ENCODE results near the gene MLLT6.

Gene MLLT6

DNA sequence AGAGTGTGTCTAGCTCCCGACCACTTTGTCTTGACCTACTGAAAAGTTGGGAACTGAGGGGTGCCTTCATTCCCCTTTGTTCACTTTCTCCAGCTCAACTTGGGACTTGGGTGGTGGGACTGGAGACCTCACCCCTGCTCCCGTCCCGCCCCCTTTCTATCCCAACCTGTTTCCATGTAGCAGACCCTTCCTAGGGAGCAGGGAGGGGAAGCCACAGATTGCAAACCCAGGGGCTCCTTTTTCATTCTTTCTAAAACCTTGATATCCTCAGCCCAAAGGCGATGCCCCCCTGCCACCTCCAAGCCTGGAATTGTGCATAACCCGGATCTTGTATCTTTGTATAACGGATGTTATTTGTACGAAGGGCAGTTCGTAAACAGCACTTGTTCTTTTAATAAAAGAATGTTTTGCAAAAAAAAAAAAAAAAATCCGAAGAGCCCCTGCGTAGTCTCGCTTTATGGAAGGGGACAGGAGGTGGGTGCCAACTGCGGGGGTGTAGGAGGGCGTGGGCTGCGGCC, 24.4 kb downstream of the MLLT6 start:
- POLR2A ChIA-PET: no interaction called here
- no peak for DNase-seq
- CTCF ChIA-PET: interaction anchor here (0.7 to 3.0 kb wide), 8 partner anchors 13 to 221 kb away, joined by 3 to 11 read pairs (median 4); no protein-coding TSS in a partner anchor
- Histone ChIP-seq H3K4me3 (ENCODE audit: control insufficient read depth in 1 of 7, extremely low read depth in 1 of 7, insufficient read depth in 4 of 7, low read depth in 2 of 7, low read length in 6 of 7) (peak overlapping the region; percentile 50 to 80 (median 67)), H3K36me3 (ENCODE audit: control insufficient read depth in 4 of 4, insufficient read depth in 4 of 4, low read length in 3 of 4) (peaks cover 0 to 14% (median 4%) of the 10 kb centered on the region in 4 experiments), H3K27me3 (replicated peaks in 2 of 5; ENCODE audit: control insufficient read depth in 4 of 5, insufficient read depth in 5 of 5, low read length in 4 of 5) (no peaks in the 10 kb centered on the region), H3K9me3 (ENCODE audit: control extremely low read depth in 1 of 5, control insufficient read depth in 4 of 5, insufficient read depth in 2 of 5, low read depth in 1 of 5, low read length in 4 of 5) (no peaks in the 10 kb centered on the region), H3K4me1 (ENCODE audit: control extremely low read depth in 1 of 4, control insufficient read depth in 4 of 4, insufficient read depth in 4 of 4, low read length in 3 of 4) (peaks cover 8 to 54% (median 49%) of the 10 kb centered on the region in 4 experiments), H3K27ac (ENCODE audit: insufficient read depth in 1 of 2, low read depth in 1 of 2, low read length in 2 of 2, poor library complexity in 1 of 2, severe bottlenecking in 2 of 2) (peak overlapping the region in 1 of 2 experiments; percentile 54)
- 27% methylated on average over 9 of the region's 14 CpGs for WGBS (ENCODE audit: insufficient coverage)

DNA sequence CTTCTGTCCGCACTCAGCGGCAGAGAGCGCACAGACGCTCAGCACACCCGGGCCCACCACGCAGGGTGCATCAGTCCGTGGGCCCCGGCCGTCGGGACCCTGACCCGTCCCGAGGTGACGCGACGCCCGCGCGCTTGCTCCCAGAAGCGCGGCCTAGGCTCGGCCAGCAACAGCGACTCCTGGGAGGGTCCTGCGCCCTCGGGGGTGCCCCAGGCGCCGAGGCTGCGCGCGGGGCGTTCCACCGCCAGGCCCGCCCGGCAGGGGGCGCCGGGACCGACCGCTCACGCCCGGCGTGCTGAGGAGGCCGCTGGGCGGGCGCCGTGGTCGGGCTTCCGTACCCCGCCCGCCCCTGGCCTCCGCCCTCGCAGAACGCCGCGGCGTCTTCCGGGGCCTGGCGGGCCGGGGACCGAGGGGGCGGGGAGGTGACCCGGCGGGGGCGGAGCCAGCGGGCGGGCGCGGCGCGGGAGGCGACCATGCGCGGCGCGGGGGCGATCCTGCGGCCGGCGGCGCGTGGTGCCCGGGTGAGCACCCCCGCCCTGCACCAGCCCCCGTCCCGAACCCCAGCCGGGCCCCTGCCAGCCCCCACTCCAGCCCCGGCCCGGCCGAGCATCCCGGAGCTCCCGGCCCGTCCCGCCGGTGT, 24.9 kb downstream of the MLLT6 start, which contains the start of gene CISD3:
TSS of gene CISD3 (plus strand) at position 456 of the 640 bp plus-strand sequence. CDS start at position 474, 18 bp downstream.
- no peaks in the 10 kb centered on the region for H3K27me3 ChIP-seq (replicated peaks in 2 of 5; ENCODE audit: control insufficient read depth in 4 of 5, insufficient read depth in 5 of 5, low read length in 4 of 5)
- H3K27ac ChIP-seq (ENCODE audit: insufficient read depth in 1 of 2, low read depth in 1 of 2, low read length in 2 of 2, poor library complexity in 1 of 2, severe bottlenecking in 2 of 2): peak within 1 kb of the TSS in 1 of 2 experiments; percentile 54
- peak; percentile 81 to 89 (median 88) for DNase-seq
- ChIA-PET POLR2A (no interaction called here), CTCF (interaction anchor here (0.6 to 3.2 kb wide), 8 partner anchors 14 to 172 kb away, joined by 3 to 38 read pairs (median 6); partner anchors contain the start of gene EPOP)
- peak within 1 kb of the TSS; percentile 50 to 82 (median 67) for H3K4me3 ChIP-seq (ENCODE audit: control insufficient read depth in 1 of 7, extremely low read depth in 1 of 7, insufficient read depth in 4 of 7, low read depth in 2 of 7, low read length in 6 of 7)
- under 1% methylated on average over 64 of the region's 92 CpGs for WGBS (ENCODE audit: insufficient coverage)
- H3K4me1 ChIP-seq (ENCODE audit: control extremely low read depth in 1 of 4, control insufficient read depth in 4 of 4, insufficient read depth in 4 of 4, low read length in 3 of 4): peaks cover 8 to 50% (median 45%) of the 10 kb centered on the region in 4 experiments
- H3K9me3 ChIP-seq (ENCODE audit: control extremely low read depth in 1 of 5, control insufficient read depth in 4 of 5, insufficient read depth in 2 of 5, low read depth in 1 of 5, low read length in 4 of 5): no peaks in the 10 kb centered on the region
- H3K36me3 ChIP-seq (ENCODE audit: control insufficient read depth in 4 of 4, insufficient read depth in 4 of 4, low read length in 3 of 4): peaks cover 0 to 8% (median 4%) of the 10 kb centered on the region in 4 experiments

- Histone ChIP-seq H3K36me3 (ENCODE audit: control insufficient read depth in 4 of 4, insufficient read depth in 4 of 4, low read length in 3 of 4) (peaks cover 0 to 6% (median 4%) of the 10 kb centered on the region in 4 experiments), H3K4me1 (ENCODE audit: control extremely low read depth in 1 of 4, control insufficient read depth in 4 of 4, insufficient read depth in 4 of 4, low read length in 3 of 4) (peaks cover 8 to 54% (median 44%) of the 10 kb centered on the region in 4 experiments), H3K9me3 (ENCODE audit: control extremely low read depth in 1 of 5, control insufficient read depth in 4 of 5, insufficient read depth in 2 of 5, low read depth in 1 of 5, low read length in 4 of 5) (no peaks in the 10 kb centered on the region), H3K27ac (ENCODE audit: insufficient read depth in 1 of 2, low read depth in 1 of 2, low read length in 2 of 2, poor library complexity in 1 of 2, severe bottlenecking in 2 of 2) (no peak overlapping the region), H3K4me3 (ENCODE audit: control insufficient read depth in 1 of 7, extremely low read depth in 1 of 7, insufficient read depth in 4 of 7, low read depth in 2 of 7, low read length in 6 of 7) (peak overlapping the region; percentile 29 to 82 (median 67)), H3K27me3 (replicated peaks in 2 of 5; ENCODE audit: control insufficient read depth in 4 of 5, insufficient read depth in 5 of 5, low read length in 4 of 5) (no peaks in the 10 kb centered on the region)
- 50% methylated on average over 21 of the region's 27 CpGs for WGBS (ENCODE audit: insufficient coverage)
- ChIA-PET POLR2A (interaction anchor here (0.9 kb wide), 1 partner anchor 54 kb away, joined by 3 read pairs; no protein-coding TSS in a partner anchor), CTCF (interaction anchor here (0.6 to 3.2 kb wide), 14 partner anchors 14 to 172 kb away, joined by 3 to 38 read pairs (median 4); partner anchors contain the start of gene EPOP)
- DNase-seq: peak in 1 of 3 donors; percentile 23
Measured at GRCh38 chr17:38730526-38731379, 25.7 kb downstream of the MLLT6 start.

DNA sequence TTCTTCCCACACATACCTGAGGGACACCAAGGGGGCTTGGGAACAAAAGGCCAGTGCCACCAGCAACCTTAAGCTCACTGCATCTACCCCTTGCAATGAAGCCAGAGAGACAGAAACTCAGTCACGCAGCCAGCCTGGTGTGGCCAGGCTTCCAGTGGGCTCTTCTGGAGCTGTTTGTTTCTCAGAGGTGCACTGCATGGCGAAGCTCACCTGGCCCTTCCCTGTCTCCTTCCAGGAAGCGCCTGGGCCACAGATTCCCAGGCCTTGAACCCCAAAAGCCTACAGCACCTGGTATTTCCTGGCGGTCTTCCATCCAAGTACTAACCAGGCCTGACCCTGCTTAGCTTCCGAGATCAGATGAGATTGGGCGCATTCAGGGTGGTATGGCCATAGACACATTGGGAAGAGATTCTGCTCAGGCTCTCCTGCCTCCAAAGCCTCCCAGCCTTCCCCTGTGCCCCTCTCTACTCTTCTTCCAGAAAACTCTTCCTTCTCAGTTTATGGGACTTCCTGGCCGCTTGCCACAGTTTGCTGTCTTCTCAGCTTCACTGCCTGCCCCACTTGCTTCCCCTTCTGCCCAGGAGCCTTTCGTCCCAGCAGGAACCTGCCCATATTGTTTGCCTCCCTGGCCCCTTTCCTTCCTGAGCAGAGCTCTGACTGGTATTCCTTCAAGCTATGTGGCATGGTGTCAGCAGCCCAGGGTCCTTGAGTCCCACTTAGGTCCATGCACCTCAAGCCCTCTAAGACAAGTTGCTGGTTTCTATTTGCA, 26.6 kb downstream of the MLLT6 start:
- CTCF ChIA-PET: interaction anchor here (1.0 to 3.2 kb wide), 12 partner anchors 15 to 173 kb away, joined by 3 to 38 read pairs (median 4); partner anchors contain the start of gene EPOP
- H3K4me1 ChIP-seq (ENCODE audit: control extremely low read depth in 1 of 4, control insufficient read depth in 4 of 4, insufficient read depth in 4 of 4, low read length in 3 of 4): peaks cover 8 to 53% (median 44%) of the 10 kb centered on the region in 4 experiments
- POLR2A ChIA-PET: interaction anchor here (0.9 kb wide), 1 partner anchor 55 kb away, joined by 3 read pairs; no protein-coding TSS in a partner anchor
- peaks cover 0 to 6% (median 3%) of the 10 kb centered on the region in 4 experiments for H3K36me3 ChIP-seq (ENCODE audit: control insufficient read depth in 4 of 4, insufficient read depth in 4 of 4, low read length in 3 of 4)
- no peak for DNase-seq
- H3K27ac ChIP-seq (ENCODE audit: insufficient read depth in 1 of 2, low read depth in 1 of 2, low read length in 2 of 2, poor library complexity in 1 of 2, severe bottlenecking in 2 of 2): no peak overlapping the region
- H3K27me3 ChIP-seq (replicated peaks in 2 of 5; ENCODE audit: control insufficient read depth in 4 of 5, insufficient read depth in 5 of 5, low read length in 4 of 5): no peaks in the 10 kb centered on the region
- no peaks in the 10 kb centered on the region for H3K9me3 ChIP-seq (ENCODE audit: control extremely low read depth in 1 of 5, control insufficient read depth in 4 of 5, insufficient read depth in 2 of 5, low read depth in 1 of 5, low read length in 4 of 5)
- H3K4me3 ChIP-seq (ENCODE audit: control insufficient read depth in 1 of 7, extremely low read depth in 1 of 7, insufficient read depth in 4 of 7, low read depth in 2 of 7, low read length in 6 of 7): peak overlapping the region in 2 of 7 experiments; percentile 10 to 19
- 71% methylated on average over 7 of the region's 8 CpGs for WGBS (ENCODE audit: insufficient coverage)

GRCh38 chr17:38732376-38733281, 27.6 kb downstream of the MLLT6 start:
- CTCF ChIA-PET: interaction anchor here (1.5 to 3.2 kb wide), 4 partner anchors 23 to 167 kb away, joined by 4 to 38 read pairs (median 14); partner anchors contain the start of gene EPOP

More at GRCh38 chr17:38732376-38733281, 27.6 kb downstream of the MLLT6 start:
- peaks cover 8 to 49% (median 44%) of the 10 kb centered on the region in 4 experiments for H3K4me1 ChIP-seq (ENCODE audit: control extremely low read depth in 1 of 4, control insufficient read depth in 4 of 4, insufficient read depth in 4 of 4, low read length in 3 of 4)
- H3K9me3 ChIP-seq (ENCODE audit: control extremely low read depth in 1 of 5, control insufficient read depth in 4 of 5, insufficient read depth in 2 of 5, low read depth in 1 of 5, low read length in 4 of 5): no peaks in the 10 kb centered on the region
- no peaks in the 10 kb centered on the region for H3K27me3 ChIP-seq (replicated peaks in 2 of 5; ENCODE audit: control insufficient read depth in 4 of 5, insufficient read depth in 5 of 5, low read length in 4 of 5)
- peaks cover 0 to 6% (median 3%) of the 10 kb centered on the region in 4 experiments for H3K36me3 ChIP-seq (ENCODE audit: control insufficient read depth in 4 of 4, insufficient read depth in 4 of 4, low read length in 3 of 4)
- no peak for DNase-seq
- 100% methylated on average over 6 of the region's 7 CpGs for WGBS (ENCODE audit: insufficient coverage)
- H3K4me3 ChIP-seq (ENCODE audit: control insufficient read depth in 1 of 7, extremely low read depth in 1 of 7, insufficient read depth in 4 of 7, low read depth in 2 of 7, low read length in 6 of 7): no peak overlapping the region
- POLR2A ChIA-PET: no interaction called here
- H3K27ac ChIP-seq (ENCODE audit: insufficient read depth in 1 of 2, low read depth in 1 of 2, low read length in 2 of 2, poor library complexity in 1 of 2, severe bottlenecking in 2 of 2): no peak overlapping the region
